Activated naive CD8-positive, alpha-beta T cell treated with anti-CD3 and anti-CD28 coated beads for 36 hours (primary cell): Measurements from ENCODE around the gene UBE2Z. TPM values are rescaled to one million over a fixed set of nuclear protein-coding genes. Genes with fewer than 3 reads are reported as not detected.
"Not testable (repeated sequence)": the region's sequence is repeated elsewhere in the genome, so short reads cannot be mapped to it uniquely, and the experiment has no call there.

Experiments
- DNase-seq: peaks from one replicate; pipeline ENCODE4 v3.0.0; 2021
- H3K27ac Mint-ChIP-seq: one replicate; pipeline ENCODE4 v1.8.0; 2022; ENCODE audit warnings: mild to moderate bottlenecking, moderate library complexity, mixed read lengths
- H3K27me3 Mint-ChIP-seq: one replicate; pipeline ENCODE4 v1.8.0; 2022; ENCODE audit warnings: mild to moderate bottlenecking, mixed read lengths
- H3K36me3 Mint-ChIP-seq: one replicate; pipeline ENCODE4 v1.8.0; 2021; ENCODE audit warnings: mild to moderate bottlenecking, mixed read lengths
- H3K4me1 Mint-ChIP-seq: one replicate; pipeline ENCODE4 v1.8.0; 2021; ENCODE audit warnings: mixed read lengths
- H3K4me3 Mint-ChIP-seq: one replicate; pipeline ENCODE4 v1.8.0; 2022; ENCODE audit warnings: mild to moderate bottlenecking, moderate library complexity, mixed read lengths
- H3K9me3 Mint-ChIP-seq: one replicate; pipeline ENCODE4 v1.8.0; 2022; ENCODE audit warnings: mixed read lengths
- total RNA-seq, 2 experiments: library from RNA; stranded (reverse); gene quantifications; one replicate each; pipeline ENCODE4 v1.2.3, GENCODE V29; 2021

The UBE2Z gene
- total RNA-seq, result 10 to 100 TPM; 80.4 to 81.2 TPM

DNA sequence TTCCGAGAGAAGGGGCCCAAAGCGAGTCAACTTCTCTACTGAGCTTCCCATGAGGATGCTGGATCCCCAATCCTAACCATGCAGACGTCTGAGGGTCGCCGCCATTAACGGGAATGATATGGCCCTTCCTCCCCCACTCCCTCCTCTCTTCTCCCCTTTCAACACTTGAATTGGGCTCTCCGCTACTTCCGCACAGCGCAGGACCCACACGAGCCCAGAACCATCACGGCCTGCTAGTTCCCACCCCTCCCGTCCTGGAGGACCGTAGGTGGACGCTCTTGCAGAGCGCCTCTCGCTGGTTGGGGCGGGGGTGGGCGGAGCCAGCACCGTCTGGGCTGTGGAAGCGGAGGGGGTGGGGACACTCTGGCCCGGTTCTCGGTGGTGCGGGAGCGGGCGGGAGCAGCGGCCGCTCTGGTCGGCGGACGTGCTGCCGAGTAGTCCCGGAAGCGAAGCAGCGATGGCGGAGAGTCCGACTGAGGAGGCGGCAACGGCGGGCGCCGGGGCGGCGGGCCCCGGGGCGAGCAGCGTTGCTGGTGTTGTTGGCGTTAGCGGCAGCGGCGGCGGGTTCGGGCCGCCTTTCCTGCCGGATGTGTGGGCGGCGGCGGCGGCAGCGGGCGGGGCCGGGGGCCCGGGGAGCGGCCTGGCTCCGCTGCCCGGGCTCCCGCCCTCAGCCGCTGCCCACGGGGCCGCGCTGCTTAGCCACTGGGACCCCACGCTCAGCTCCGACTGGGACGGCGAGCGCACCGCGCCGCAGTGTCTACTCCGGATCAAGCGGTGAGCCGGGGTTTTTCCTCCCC, at the start of gene UBE2Z:
Gene UBE2Z, plus strand, starts transcription at position 361 of the 797 bp plus-strand sequence. Its CDS starts 97 bp downstream, at position 458.
- peaks cover 48% of the 10 kb centered on the region for H3K4me1 Mint-ChIP-seq
- peak; percentile 85 for DNase-seq
- H3K27me3 Mint-ChIP-seq, result no peaks in the 10 kb centered on the region
- H3K36me3 Mint-ChIP-seq, result peaks cover 33% of the 10 kb centered on the region
- H3K9me3 Mint-ChIP-seq, result no peaks in the 10 kb centered on the region
- peak within 1 kb of the TSS; percentile 95 for H3K27ac Mint-ChIP-seq
- peak within 1 kb of the TSS; percentile 94 for H3K4me3 Mint-ChIP-seq

DNA sequence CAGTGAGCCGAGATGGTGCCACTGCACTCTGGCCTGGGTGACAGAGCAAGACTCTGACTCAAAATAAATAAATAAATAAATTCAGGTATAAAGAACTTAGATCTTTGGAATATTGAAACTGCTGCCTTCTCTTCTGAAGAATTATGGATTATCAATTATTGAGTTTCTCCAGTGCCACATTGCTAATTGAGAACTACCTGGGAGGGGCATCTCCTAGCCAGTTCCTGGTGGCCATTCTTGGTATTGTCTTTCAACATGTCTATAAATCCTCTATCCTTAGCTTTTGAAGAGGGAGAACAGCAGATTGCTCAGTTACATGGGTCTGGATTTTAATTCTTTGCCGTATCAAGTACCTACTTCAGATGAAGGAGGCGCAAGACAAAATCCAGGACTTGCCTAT, 48.2 kb upstream of the UBE2Z start:
- Mint-ChIP-seq H3K4me3 (no peak overlapping the region), H3K36me3 (peaks cover 9% of the 10 kb centered on the region), H3K27ac (no peak overlapping the region), H3K27me3 (no peaks in the 10 kb centered on the region), H3K9me3 (no peaks in the 10 kb centered on the region), H3K4me1 (no peaks in the 10 kb centered on the region)
- DNase-seq, result no peak

DNA sequence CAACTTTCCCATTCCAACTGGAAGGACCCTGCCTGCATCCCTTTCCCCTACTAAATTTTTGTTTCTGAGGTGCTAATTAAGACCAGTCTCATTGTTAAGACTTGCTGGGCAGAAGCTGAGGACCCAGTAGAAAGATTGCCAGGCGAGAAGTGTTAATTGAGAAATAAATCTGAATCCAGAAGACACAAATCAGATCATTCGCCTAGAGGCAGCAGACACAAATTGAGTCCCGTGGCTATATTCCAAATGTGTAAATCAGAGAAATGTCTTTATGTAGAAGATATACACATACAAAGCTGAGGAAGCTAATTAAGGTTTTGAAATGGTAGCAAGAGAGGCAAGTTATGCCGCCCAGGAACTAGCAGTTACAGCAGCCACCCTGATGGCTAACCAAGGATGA, 47.8 kb upstream of the UBE2Z start:
- no peak for DNase-seq
- H3K9me3 Mint-ChIP-seq, result no peaks in the 10 kb centered on the region
- H3K4me1 Mint-ChIP-seq, result no peaks in the 10 kb centered on the region
- H3K36me3 Mint-ChIP-seq, result peaks cover 9% of the 10 kb centered on the region
- no peak overlapping the region for H3K27ac Mint-ChIP-seq
- H3K27me3 Mint-ChIP-seq, result no peaks in the 10 kb centered on the region
- H3K4me3 Mint-ChIP-seq, result no peak overlapping the region

DNA sequence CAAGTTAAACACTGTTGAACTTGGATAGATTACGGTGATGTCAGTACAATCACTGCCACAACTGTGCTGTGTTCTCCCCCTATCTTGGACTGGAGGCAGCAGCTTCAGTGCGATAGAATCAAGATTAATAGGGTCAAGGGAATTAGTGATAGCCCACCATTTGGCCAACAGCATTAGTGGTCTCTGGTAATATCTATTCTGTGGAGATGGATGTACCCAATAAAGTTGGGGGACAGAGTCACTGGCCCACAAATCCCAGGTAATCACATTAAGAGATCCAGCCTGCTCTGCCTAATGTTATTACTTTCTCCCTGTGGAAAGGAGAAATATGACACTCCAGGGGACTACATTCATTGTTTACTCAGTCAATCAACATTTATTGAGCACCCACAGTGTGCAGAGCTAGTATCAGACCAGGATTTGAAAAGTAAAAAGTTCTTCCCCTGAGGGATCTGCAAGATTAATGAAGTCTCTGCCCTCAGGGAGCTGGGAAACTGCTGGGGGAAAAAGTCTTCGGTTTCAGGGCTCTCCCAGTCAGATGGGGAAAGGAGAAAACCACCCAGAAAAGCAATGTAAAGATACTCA, 39.2 kb upstream of the UBE2Z start:
- Mint-ChIP-seq H3K4me3 (no peak overlapping the region), H3K4me1 (peaks cover 2% of the 10 kb centered on the region), H3K36me3 (peaks cover 7% of the 10 kb centered on the region), H3K27me3 (no peaks in the 10 kb centered on the region), H3K27ac (no peak overlapping the region), H3K9me3 (no peaks in the 10 kb centered on the region)
- DNase-seq, result no peak

DNA sequence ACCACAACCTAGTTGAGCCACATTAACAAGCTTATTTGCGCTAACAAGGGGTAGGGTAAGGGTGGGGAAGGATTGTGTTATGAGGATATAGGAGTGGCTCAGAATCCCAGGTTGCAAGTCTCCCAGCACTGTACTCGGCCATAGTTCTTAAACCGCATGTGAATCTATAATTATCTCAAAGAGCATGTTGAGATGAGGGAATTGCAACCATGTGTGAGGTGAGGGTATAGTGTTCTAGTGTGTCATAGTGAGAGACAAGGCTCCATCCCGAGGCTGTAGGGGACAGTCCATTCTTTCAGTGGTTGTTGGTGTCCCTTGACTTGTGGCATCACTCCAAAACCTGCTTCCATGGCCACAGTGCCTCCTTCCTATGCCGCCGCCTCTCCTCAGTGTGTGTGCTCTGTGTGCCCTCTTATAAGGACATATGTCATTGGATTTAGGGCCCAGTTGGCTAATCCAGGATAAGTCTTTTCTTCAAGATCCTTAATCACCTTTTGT, 38.3 kb upstream of the UBE2Z start:
- H3K27ac Mint-ChIP-seq, result no peak overlapping the region
- no peak for DNase-seq

DNA sequence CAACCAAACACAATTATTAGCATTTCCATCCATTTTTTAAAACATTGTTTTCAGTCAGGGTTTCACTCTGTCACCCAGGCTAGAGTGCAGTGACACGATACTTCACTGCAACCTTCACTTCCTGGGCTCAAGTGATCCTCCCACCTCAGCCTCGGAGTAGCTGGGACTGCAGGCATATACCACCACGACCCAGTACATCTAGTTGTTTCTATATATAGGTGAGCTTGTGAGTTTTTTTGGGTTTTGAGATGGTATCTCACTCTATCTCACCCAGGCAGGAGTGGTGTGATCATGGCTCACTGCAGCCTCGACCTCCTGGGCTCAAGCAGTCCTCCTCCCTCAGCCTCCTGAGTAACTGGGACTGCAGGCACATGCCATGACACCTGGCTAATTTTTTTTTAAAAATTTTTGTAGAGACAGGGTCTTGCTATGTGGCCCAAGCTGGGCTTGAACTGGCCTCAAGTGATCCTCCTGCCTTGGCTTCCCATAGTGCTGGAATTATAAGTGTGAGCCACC, 37.1 kb upstream of the UBE2Z start:
- Mint-ChIP-seq H3K27ac (no peak overlapping the region), H3K4me3 (no peak overlapping the region), H3K36me3 (peaks cover 3% of the 10 kb centered on the region), H3K9me3 (no peaks in the 10 kb centered on the region), H3K27me3 (no peaks in the 10 kb centered on the region), H3K4me1 (peaks cover 2% of the 10 kb centered on the region)
- no peak for DNase-seq

More for the DNA sequence above, 38.3 kb upstream of the UBE2Z start:
- peaks cover 2% of the 10 kb centered on the region for H3K4me1 Mint-ChIP-seq
- peaks cover 4% of the 10 kb centered on the region for H3K36me3 Mint-ChIP-seq
- no peak overlapping the region for H3K4me3 Mint-ChIP-seq
- H3K27me3 Mint-ChIP-seq, result no peaks in the 10 kb centered on the region
- no peaks in the 10 kb centered on the region for H3K9me3 Mint-ChIP-seq

DNA sequence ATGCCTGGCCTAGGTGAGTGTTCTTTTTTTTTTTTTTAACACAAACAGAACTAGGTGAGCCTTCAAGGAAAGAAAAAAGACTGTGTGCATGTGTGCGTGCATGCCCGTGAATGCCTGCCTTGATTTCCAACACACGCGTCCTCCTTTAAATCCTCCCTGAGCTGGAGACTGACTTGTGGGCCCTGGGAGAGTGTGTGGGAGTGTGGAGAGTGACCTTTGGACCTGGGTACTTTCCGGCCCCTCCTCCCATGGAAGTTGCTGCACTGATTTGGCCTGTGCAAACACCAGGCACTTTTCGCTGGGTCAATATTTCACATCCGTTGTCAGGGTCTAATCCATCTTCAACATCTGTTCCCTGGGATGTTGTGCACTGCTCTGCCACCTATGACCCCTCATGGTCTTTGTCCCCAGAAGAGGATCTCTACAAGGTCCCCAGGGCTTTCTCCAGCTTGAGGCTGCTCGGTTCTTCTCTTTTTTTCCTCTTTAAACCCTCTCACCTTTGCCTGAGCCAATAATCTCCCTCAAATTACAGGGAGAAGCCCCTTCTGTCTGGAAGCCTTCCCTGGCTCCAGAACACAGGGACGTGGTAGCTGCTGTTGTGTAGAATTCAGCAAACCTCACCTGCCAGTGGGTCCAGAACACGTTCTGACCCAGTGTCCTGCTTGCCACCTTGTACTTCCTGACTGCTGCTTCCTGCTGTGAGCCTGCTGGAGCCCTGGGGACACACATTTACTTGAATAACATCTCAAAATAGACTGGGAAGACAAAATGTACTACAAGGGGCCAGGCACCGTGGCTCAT, 36.5 kb upstream of the UBE2Z start:
- H3K36me3 Mint-ChIP-seq, result no peaks in the 10 kb centered on the region
- peaks cover 2% of the 10 kb centered on the region for H3K4me1 Mint-ChIP-seq
- DNase-seq, result no peak
- H3K27me3 Mint-ChIP-seq, result no peaks in the 10 kb centered on the region
- no peak overlapping the region for H3K4me3 Mint-ChIP-seq
- H3K27ac Mint-ChIP-seq, result no peak overlapping the region
- H3K9me3 Mint-ChIP-seq, result no peaks in the 10 kb centered on the region

DNA sequence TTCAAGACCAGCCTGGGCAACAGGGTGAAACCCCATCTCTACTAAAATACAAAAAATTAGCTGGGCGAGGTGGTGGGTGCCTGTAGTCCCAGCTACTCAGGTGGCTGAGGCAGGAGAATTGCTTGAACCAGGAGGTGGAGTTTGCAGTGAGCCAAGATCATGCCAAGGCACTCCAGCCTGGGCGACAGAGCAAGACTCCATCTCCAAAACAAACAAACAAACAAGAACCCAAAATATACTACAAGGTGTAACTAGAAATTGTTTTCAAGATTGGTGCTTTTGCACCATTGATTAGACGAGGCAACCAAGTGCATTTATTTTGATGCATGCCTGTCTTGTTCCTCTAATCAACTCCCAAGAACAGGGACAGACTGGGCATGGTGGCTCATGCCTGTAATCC, 35.8 kb upstream of the UBE2Z start:
- H3K27me3 Mint-ChIP-seq, DNase-seq, H3K36me3 Mint-ChIP-seq, H3K9me3 Mint-ChIP-seq, H3K4me1 Mint-ChIP-seq, H3K4me3 Mint-ChIP-seq, H3K27ac Mint-ChIP-seq: not testable (repeated sequence)

DNA sequence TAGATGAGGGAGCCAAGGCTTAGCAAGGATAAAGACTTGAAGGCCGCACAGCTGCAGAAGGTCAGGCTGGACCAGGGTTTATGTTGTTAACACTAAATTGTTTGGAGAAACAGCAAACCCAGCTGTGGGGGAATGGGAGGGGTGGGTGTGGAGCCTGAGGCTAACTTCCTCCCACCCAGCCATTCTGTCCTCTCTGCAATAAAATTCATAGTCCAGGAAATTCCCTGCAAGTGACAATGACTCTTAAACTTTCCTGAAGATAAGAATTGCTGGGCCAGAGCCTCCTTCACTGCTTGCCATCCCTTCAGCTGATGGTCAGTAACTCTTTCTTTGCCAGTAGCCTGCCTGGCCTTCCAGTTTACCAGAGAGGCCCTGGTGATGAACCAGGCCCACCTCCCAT, 35.0 kb upstream of the UBE2Z start:
- H3K27me3 Mint-ChIP-seq, result no peaks in the 10 kb centered on the region
- no peak overlapping the region for H3K27ac Mint-ChIP-seq
- H3K4me3 Mint-ChIP-seq, result no peak overlapping the region
- H3K36me3 Mint-ChIP-seq, result no peaks in the 10 kb centered on the region
- H3K9me3 Mint-ChIP-seq, result no peaks in the 10 kb centered on the region
- no peak for DNase-seq
- H3K4me1 Mint-ChIP-seq, result peaks cover 2% of the 10 kb centered on the region

DNA sequence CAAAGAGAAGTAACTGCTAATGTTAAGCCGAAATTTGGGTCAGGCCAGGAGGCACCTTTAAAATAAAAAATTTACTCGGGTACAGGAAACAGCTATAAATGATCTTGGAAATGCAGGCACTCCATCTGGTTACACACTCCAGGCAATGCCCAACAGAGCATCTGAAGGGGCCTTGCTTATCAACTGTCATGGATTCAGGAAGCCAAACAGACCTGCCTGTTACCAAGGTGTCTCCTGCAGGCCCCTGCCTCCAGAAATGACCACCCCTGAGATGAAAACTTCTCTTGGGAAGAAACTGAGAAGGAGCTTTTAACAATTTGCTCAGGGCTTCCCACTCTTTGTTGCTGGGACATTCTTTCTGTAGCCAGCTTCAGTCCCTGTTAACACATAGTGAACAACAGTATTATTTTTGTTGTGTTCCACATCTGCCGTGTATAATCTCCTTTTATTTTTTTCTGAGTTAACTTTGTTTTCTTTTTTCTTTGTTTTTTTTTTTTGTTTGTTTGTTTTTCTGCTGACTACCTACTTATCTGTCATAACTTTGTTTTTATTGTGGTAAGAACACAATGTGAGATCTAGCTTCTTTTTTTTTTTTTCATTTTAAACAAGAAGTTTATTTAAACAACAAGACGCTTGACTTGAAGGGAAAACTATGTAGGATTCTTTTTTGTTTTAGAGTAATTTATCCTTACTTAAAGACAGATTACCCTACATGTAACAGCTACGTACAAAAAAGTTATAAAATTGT, 34.3 kb upstream of the UBE2Z start:
- H3K9me3 Mint-ChIP-seq, result no peaks in the 10 kb centered on the region
- DNase-seq, result no peak
- H3K4me1 Mint-ChIP-seq, result peaks cover 2% of the 10 kb centered on the region
- H3K27me3 Mint-ChIP-seq, result no peaks in the 10 kb centered on the region
- no peak overlapping the region for H3K4me3 Mint-ChIP-seq
- H3K36me3 Mint-ChIP-seq, result no peaks in the 10 kb centered on the region
- H3K27ac Mint-ChIP-seq, result no peak overlapping the region

DNA sequence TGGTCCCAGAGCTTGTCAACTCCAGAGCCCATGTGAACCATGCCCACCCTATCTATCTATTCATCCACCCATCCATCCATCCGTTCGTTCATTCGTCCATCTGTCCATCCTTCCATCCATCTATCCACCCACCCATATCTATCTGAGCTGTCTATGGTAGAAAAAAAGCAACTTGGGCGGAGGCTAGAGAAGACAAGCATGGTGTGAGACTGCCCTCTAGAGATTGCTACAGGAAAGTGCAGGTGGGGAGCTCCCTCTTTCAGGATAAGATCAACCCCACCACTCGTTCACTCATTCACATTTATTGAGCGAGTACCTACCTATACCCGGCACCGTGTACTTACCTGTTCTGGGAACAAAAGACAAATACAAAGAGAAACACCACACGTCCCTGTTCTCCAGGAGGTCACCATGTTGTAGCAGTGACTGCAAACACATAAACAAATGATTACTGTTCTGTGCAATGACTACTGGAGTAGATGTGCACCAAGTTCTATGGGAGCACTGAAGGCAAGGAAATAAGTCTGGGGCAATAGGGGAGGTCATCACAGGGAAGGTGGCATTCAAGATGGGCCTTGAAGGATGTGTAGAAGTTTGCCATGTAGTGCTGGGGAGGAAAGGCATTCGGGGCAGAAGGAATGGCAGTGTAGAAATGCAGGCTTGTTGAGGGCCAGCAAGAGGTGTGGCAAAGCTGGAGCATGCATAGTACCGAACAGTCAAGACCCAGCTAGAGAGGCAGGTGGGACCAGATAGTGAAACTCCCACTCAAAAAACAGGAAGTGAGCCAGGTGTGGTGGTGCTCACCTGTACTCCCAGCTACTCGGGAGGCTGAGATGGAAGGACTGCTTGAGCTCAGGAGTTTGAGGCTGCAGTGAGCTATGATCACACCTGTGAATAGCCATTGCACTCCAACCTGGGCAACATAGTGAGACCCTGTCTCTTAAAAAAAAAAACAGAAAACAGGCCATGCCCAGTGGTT, 29.0 kb upstream of the UBE2Z start:
- DNase-seq, result peak; percentile 43
- no peak overlapping the region for H3K27ac Mint-ChIP-seq
- no peaks in the 10 kb centered on the region for H3K9me3 Mint-ChIP-seq

DNA sequence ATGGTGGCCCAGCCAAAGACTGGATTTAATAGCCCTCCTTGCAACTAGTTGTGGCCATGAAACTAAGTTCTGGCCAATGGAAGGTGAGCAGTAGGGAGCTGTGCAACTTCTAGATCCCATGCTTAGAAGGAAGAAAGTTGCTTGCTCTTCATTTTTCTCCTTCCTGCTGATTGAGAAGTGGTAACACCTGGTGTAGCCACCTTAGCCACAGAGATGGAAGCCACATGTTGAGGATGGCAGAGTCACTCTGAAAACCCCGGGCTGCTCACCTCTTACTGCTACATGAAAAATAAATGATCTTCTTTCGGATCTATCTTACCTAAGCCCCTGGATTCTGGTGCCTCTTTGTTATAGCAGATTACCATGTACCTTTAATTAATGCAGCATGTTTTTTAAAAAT, 25.9 kb upstream of the UBE2Z start:
- no peak for DNase-seq
- Mint-ChIP-seq H3K27me3 (no peaks in the 10 kb centered on the region), H3K27ac (no peak overlapping the region), H3K9me3 (no peaks in the 10 kb centered on the region), H3K4me3 (no peak overlapping the region), H3K36me3 (no peaks in the 10 kb centered on the region), H3K4me1 (peaks cover 4% of the 10 kb centered on the region)

More for the DNA sequence above, 29.0 kb upstream of the UBE2Z start:
- Mint-ChIP-seq H3K36me3 (no peaks in the 10 kb centered on the region), H3K4me1 (no peaks in the 10 kb centered on the region), H3K4me3 (no peak overlapping the region), H3K27me3 (no peaks in the 10 kb centered on the region)

DNA sequence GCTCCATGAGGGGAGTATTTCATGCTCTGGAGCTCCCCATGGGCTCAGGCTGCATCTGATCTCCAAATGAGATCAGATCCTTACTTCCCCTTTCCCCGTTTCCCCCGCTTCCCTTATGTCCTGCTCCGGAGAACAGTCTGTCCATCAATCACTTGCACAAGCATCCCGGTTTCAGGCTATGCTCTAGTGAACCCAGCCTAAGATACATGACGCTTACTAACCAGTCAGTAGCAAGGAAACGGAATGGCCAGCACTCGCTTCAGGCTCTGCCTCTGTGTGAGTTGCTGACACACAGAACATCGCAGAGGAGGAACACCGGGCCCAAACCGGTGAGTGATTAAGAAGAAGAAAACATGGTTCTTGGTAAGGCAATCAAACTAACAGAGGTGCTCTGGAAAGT, 25.0 kb upstream of the UBE2Z start:
- no peaks in the 10 kb centered on the region for H3K9me3 Mint-ChIP-seq
- no peak overlapping the region for H3K27ac Mint-ChIP-seq
- H3K4me1 Mint-ChIP-seq, result peaks cover 4% of the 10 kb centered on the region
- DNase-seq, result no peak
- H3K4me3 Mint-ChIP-seq, result no peak overlapping the region
- no peaks in the 10 kb centered on the region for H3K27me3 Mint-ChIP-seq
- no peaks in the 10 kb centered on the region for H3K36me3 Mint-ChIP-seq

DNA sequence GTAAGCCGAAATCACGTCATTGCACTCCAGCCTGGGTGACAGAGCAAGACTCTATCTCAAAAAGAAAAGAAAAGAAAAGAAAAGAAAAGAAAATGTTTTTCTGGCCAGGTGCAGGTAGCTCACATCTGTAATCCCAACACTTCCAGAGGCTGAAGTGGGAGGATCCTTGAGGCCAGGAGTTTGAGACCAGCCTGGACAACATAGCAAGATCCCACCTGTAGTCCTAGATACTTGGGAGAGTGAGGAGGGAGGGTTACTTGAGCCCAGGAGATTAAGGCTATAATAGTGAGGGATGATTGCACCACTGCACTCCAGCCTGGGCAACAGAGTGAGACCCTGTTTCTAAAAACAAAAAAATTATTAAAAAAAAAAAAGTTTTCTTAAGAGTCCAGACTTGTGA, 18.1 kb upstream of the UBE2Z start:
- no peak for DNase-seq
- H3K4me3 Mint-ChIP-seq, result no peak overlapping the region
- no peaks in the 10 kb centered on the region for H3K9me3 Mint-ChIP-seq
- H3K36me3 Mint-ChIP-seq, result peaks cover 10% of the 10 kb centered on the region
- H3K27ac Mint-ChIP-seq, result no peak overlapping the region
- H3K27me3 Mint-ChIP-seq, result no peaks in the 10 kb centered on the region
- H3K4me1 Mint-ChIP-seq, result peaks cover 16% of the 10 kb centered on the region
